ENCODE data around the gene MAD2L1BP. TPM values are rescaled to one million over a fixed set of nuclear protein-coding genes. Genes with fewer than 3 reads are reported as not detected.

Gene MAD2L1BP
- total RNA-seq, 1 donor from 2014 or later, result 27.9 TPM

DNA sequence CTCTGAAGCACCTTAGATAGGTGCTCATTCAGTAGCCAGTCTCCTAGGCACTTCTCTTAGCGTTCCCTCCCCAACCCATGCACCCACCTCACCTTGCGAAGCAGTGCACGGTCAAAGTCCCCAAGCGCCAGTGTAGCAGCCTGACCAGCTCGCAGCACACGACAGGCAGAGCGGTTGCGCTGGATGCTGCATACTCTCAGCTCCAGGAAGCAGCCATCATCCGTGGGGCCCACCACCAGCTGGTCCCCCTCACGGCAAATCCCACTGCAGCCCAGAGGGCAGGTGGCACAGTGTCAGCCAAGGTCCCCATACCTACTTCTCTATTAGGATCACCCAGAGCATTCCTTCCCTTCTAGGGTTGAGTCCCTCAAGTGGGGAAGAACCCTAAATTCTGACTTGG lies 13.1 kb upstream of the MAD2L1BP start:
- no peaks in the 10 kb centered on the region for H3K27me3 ChIP-seq (ENCODE audit: control insufficient read depth, insufficient read depth, low read length)
- DNase-seq (ENCODE audit: low read depth), result no peak
- H3K4me3 ChIP-seq (ENCODE audit: low read depth, low read length), result no peak overlapping the region
- TF ChIP-seq, protein P1, sequence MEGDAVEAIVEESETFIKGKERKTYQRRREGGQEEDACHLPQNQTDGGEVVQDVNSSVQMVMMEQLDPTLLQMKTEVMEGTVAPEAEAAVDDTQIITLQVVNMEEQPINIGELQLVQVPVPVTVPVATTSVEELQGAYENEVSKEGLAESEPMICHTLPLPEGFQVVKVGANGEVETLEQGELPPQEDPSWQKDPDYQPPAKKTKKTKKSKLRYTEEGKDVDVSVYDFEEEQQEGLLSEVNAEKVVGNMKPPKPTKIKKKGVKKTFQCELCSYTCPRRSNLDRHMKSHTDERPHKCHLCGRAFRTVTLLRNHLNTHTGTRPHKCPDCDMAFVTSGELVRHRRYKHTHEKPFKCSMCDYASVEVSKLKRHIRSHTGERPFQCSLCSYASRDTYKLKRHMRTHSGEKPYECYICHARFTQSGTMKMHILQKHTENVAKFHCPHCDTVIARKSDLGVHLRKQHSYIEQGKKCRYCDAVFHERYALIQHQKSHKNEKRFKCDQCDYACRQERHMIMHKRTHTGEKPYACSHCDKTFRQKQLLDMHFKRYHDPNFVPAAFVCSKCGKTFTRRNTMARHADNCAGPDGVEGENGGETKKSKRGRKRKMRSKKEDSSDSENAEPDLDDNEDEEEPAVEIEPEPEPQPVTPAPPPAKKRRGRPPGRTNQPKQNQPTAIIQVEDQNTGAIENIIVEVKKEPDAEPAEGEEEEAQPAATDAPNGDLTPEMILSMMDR (IDR thresholded peaks at IDR 0.05; ENCODE audit: insufficient read depth, low read length, severe bottlenecking), result no peak
- no peak for FAIRE-seq
- H3K36me3 ChIP-seq (ENCODE audit: control insufficient read depth, insufficient read depth, low read length), result peaks cover 48% of the 10 kb centered on the region

DNA sequence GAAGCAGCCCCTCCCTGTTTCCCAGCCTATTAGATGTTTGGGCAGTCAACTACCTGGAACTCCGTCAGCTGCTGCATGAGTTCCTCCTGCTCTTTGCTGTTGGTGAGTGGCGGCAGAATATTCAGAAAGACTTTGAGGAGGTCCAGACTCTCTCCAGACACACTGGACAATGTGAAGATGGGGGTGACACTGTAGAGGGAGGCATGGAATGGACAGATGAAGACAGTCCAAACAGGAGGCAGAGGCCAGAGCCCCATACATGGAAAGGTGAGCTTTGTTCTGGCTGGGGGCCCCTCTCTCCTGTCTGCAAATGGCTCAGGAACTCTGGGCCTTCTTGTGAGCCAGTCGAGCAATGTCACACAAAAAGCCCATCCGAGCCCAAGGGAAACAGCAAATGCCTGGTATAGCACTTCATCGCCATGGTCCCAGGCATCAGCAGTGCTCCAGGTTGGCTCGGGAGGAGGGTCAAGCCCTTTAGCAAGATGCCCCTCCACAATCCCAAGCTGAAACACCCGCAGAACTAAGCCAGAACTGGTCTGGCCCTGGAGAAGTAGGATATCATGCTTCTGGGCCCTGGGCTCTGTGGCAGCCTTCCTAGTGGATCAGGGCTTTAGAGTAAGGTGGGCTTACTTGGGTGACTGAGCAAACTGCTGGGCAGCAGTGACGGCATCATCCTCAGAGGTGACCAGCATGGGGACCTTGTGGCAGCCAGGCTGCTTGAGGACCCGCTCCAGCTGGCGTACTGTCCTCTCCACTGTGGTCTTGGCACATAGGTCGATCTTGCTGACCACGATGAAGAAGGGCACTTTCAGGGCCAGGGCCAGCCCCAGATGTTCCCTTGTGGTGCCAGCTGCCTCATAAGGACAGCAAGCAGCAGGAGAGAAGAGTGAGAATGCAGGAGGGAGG lies 11.5 kb upstream of the MAD2L1BP start:
- Histone ChIP-seq H3K4me3 (ENCODE audit: low read depth, low read length) (no peak overlapping the region), H3K27me3 (ENCODE audit: control insufficient read depth, insufficient read depth, low read length) (no peaks in the 10 kb centered on the region), H3K36me3 (ENCODE audit: control insufficient read depth, insufficient read depth, low read length) (peaks cover 48% of the 10 kb centered on the region)
- no peak for DNase-seq (ENCODE audit: low read depth)
- FAIRE-seq, result no peak
- TF ChIP-seq, protein P1 (IDR thresholded peaks at IDR 0.05; ENCODE audit: insufficient read depth, low read length, severe bottlenecking), result no peak

DNA sequence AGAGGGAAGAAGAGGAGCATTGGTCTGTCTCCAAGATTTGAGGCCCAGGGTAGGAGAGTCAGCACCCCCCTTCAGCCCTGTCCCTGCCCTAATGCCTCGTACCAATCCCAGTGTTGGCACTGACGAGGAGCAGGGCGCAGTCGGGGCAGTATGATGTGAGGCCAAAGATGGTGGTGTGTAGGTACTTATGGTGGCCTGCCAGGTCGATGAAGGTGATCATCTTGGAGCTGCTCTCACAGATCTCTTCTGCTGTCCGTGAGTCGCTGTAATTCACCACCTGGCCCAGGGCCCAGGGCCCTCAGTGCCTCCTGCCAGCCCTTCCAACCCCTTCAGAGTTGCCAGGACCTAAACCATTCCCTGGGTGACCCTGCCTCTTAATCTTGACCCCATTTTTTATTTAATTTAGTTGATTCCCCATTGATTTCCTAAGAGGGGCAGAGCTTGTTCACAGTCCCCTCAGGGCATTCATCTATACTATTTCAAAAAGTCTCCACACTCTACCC lies 10.8 kb upstream of the MAD2L1BP start:
- Histone ChIP-seq H3K4me3 (ENCODE audit: low read depth, low read length) (no peak overlapping the region), H3K27me3 (ENCODE audit: control insufficient read depth, insufficient read depth, low read length) (no peaks in the 10 kb centered on the region), H3K36me3 (ENCODE audit: control insufficient read depth, insufficient read depth, low read length) (peaks cover 48% of the 10 kb centered on the region)
- TF ChIP-seq, protein P1 (IDR thresholded peaks at IDR 0.05; ENCODE audit: insufficient read depth, low read length, severe bottlenecking), result no peak
- DNase-seq (ENCODE audit: low read depth) (no peak), FAIRE-seq (no peak)

DNA sequence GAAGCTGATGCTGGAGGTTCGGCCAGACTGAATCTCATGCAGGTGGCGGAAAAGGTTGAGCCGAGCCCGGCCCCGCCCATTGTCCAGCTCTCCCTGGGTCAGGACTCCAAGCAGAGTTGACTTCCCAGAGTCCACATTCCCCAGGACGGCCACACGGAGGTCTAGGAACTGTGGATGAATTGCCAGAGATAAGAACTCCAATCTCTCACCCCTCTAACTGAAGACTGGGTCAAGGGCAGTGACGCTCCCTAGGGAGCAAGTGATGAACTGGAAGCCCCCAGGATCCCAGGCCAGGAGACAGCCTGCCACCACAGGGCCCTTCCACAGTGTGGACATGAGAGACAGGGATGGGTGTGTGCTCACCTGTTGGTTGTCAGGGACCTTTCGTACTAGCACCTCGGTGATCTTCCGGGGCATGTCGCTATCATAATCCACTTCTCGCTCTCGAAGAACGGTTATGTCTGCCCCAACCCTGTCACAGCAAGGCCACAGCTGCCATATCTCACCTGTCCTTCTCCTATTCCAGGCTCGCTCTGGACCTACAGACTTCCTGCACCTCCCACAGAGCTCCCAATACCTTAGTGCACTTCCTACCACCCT lies 10.1 kb upstream of the MAD2L1BP start:
- Histone ChIP-seq H3K27me3 (ENCODE audit: control insufficient read depth, insufficient read depth, low read length) (no peaks in the 10 kb centered on the region), H3K36me3 (ENCODE audit: control insufficient read depth, insufficient read depth, low read length) (peaks cover 47% of the 10 kb centered on the region), H3K4me3 (ENCODE audit: low read depth, low read length) (no peak overlapping the region)
- TF ChIP-seq, protein P1 (IDR thresholded peaks at IDR 0.05; ENCODE audit: insufficient read depth, low read length, severe bottlenecking), result no peak
- no peak for DNase-seq (ENCODE audit: low read depth)
- no peak for FAIRE-seq

DNA sequence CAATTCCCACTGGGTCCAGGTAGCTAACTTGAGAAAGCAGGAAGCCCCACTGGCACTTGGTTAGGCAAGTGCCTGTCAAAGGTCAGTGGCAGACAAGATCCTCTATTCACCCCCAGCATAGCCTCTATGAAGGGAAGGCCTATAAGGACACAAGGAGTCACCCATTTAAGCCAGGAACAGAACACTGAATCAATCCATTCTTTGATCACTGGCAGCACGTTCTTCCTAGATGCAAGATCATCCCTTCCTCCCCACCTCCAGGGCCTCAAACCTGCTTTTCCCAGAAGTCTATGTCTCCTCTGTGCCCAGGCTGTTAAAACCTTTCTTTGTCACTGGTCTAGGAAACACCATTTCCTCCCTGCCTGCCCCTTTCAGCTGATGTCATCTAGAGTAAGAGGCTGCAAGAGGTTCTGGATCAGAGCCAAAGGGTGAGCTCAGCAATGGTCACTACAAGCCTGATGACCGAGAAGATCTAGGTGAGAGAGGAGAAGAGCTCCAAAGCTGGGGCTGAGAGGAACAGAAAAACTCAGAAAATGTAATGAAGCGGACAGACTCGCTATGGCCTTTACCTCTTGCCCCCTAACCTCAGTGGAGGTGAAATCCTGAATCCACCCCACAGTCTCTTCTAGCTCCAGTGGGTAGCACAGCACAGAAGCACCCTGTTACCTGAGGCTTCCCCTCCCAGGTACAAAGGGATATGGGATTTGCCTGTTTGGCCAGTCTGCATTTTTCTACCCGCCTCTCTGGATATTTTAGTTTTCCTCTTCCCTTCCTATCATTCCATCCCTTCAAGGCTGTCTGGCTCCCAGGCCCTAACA lies 8.4 kb upstream of the MAD2L1BP start:
- Histone ChIP-seq H3K27me3 (ENCODE audit: control insufficient read depth, insufficient read depth, low read length) (no peaks in the 10 kb centered on the region), H3K4me3 (ENCODE audit: low read depth, low read length) (peak overlapping the region; percentile 91), H3K36me3 (ENCODE audit: control insufficient read depth, insufficient read depth, low read length) (peaks cover 33% of the 10 kb centered on the region)
- DNase-seq (ENCODE audit: low read depth) (peak; percentile 94), FAIRE-seq (peak; percentile 32)
- TF ChIP-seq, protein P1 (IDR thresholded peaks at IDR 0.05; ENCODE audit: insufficient read depth, low read length, severe bottlenecking), result no peak

All from bronchial epithelial cell (primary cell).